ENCODE data around the gene GOLGA6L26.
"Not testable (repeated sequence)": the region's sequence is repeated elsewhere in the genome, so short reads cannot be mapped to it uniquely, and the experiment has no call there.

The GOLGA6L26 gene

DNA sequence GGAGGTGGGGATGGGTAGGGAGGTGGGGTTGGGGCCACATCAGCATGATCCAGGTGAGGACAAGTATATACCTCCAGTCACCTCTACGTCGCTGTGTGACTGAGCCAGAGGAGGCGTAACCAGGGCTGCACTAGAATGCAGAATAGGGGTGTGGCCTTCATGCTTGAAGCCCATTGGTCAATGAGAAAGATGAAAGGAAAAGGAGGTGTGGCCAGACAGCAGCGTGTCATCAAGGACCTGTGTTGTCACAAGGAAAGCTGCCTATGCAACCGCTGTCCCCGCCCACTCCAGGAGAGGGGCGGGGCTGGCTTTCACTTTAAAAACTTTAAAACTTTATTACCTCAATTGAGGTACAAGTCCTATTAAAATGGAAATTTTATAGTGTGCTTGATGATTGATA, at the start of gene GOLGA6L26:
Gene GOLGA6L26 (minus strand): TSS at position 101 of the 400 bp plus-strand sequence. CDS start 61 bp downstream, at position 40.
- DNase-seq, result not testable (repeated sequence)

DNA sequence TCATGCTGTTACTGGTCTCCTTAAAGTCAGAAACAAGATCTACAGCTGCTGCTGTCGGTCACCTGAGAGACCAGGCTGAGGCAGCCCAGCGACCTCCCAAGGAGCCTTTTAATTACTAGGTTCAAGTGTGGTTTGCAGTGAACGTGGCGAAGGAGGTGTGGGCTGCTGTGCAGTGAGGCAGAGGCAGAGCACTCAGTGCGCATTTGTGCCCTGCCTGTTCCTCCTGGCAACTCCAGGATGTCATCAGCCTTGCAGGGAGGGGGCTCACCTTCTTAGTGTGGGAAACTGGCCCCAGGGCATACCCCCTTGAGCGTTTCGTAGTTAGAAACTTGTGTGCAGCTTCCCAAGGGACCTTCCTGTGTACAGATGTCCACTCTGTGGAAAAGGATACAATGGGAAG, 47.2 kb upstream of the GOLGA6L26 start:
- DNase-seq, result not testable (repeated sequence)

DNA sequence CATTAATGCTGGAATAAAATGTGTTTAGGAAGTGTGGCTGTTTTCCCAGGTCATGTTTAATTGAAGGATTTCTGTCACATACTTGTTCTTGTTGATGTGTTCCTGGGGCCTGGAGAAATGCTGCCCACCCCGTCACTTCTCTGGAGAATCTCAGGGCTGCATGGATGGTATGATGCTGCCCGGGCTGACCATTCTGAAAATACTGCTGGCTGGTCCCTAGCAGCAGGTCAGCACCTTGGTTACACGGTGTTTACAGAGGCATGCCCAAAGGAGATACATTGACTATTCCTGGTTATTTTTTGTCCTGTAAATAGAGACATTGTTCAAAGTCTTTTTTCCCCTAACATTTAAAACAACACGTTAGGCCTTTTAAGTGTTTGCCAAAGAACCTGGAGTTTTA, 46.7 kb upstream of the GOLGA6L26 start:
- not testable (repeated sequence) for DNase-seq

- DNase-seq, result not testable (repeated sequence)
These were observed 45.0 kb upstream of the GOLGA6L26 start for GRCh38 chr15:23378946-23379345.

- DNase-seq, result not testable (repeated sequence)
These were observed 40.2 kb upstream of the GOLGA6L26 start for GRCh38 chr15:23374226-23374625.

- DNase-seq, result not testable (repeated sequence)
These were observed 39.0 kb upstream of the GOLGA6L26 start for GRCh38 chr15:23372891-23373600.

DNA sequence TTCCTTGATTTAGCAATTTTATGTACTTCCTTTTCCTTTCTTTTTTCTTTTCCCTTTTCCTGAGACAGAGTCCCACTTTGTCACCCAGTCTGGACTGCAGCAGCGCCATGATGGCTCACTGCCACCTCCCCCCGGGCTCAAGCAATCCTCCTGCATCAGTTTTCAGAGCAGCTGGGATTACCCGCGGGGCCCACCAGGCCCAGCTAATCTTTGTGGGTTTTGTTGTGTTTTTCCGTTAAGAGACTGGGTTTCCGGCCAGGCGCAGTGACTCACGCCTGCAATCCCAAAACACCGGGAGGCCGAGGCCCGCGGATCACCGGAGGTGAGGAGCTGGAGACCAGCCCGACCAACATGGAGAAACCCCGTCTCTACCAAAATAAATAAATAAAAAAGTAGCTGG, 38.3 kb upstream of the GOLGA6L26 start:
- no peak for DNase-seq

- not testable (repeated sequence) for DNase-seq
These were observed 37.9 kb upstream of the GOLGA6L26 start for GRCh38 chr15:23371868-23372267.

DNA sequence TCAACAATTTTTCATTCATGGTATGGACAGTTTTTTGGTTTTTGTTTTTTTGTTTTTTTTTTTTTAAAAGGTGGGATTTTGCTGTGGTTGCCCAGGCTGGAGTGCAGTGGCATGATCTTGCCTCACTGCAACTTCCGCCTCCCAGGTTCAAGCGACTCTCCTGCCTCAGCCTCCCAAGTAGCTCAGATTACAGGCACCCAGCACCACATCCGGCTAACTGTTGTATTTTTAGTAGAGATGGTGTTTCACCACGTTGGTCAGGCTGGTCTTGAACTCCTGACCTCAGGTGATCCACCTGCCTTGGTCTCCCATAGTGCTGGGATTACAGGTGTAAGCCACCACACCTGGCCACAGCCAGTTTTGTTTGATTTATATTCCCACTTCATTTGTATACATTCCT, 37.1 kb upstream of the GOLGA6L26 start:
- DNase-seq, result not testable (repeated sequence)

GRCh38 chr15:23370578-23370977, 36.6 kb upstream of the GOLGA6L26 start:
- DNase-seq, result no peak

DNA sequence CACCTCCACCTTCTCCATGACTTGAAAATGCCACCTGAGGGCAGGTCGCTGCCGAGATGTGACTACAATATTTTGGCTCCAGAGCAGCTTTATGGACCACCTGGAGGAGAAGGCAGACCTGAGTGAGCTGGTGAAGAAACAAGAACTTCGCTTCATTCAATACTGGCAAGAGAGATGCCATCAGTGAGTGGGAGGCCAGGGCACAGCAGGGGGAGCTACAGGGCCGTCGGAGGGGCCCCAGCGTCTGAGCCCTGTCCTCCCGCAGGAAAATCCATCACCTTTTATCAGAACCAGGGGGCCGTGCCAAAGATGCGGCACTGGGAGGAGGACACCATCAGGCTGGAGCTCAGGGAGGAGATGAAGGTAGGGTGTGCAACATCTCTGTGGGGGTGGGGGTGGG, 30.3 kb upstream of the GOLGA6L26 start:
- not testable (repeated sequence) for DNase-seq

GRCh38 chr15:23362622-23363021, 28.6 kb upstream of the GOLGA6L26 start:
- DNase-seq, result not testable (repeated sequence)

DNA sequence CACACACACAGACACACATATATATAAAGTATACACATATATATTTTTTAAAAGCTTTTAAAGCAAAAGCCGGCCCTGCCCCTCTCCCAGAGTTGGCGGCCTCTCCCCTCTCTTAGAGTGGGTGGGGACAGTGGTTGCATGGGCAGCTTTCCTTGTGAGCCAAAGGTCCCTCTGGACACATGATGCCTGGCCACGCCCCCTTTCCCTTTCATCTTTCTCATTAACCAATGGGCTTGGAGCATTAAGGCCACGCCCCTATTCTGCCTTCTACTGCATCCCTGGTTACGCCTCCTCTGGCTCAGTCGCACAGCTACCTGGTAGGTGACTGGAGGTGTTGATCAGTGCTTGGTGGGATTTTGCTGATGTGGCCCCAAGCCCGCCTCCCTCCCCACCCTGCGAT, 20.5 kb upstream of the GOLGA6L26 start, which contains the start of gene GOLGA8S:
Gene GOLGA8S (plus strand): TSS at position 301 of the 400 bp plus-strand sequence. CDS start 62 bp downstream, at position 363.
- DNase-seq, result not testable (repeated sequence)

DNA sequence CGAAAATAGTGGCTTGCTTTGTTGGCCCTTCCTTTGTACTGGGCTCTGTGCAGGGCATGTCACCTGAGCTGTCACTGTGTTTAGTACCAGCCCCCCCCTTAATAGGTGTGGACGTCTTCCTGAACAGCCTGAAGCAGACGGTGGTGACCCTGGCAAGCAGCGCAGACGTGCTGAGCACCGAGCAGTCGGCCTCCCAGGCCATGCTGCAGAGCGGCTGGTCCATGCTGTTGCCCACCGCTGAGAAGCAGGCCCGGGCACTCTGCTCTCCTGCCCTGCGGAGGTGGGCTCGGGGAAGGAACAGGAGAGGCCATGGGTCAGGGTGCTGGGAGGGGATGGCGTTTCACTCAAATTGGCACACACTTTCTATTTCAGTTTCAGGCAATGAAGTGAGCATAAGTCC, 22.8 kb downstream of the GOLGA6L26 start:
- DNase-seq, result not testable (repeated sequence)

DNA sequence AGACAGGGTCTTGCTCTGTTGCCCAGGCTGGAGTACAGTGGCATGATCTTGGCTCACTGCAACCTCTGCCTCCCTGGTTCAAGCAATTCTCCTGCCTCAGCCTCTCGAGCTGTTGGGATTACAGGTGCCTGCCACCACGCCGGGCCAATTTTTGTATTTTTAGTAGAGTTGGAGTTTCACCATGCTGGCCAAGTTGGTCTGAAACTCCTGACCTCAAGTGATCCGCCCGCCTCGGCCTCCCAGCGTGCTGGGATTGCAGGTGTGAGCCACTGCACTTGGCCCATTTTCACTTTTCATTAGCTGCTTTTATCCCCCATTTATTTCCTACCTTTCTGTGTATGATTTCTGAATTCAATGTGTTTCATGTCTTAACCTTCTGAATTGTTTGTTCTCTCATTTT, 28.1 kb downstream of the GOLGA6L26 start:
- DNase-seq, result not testable (repeated sequence)

- not testable (repeated sequence) for DNase-seq
These were observed 29.2 kb downstream of the GOLGA6L26 start for GRCh38 chr15:23304805-23305204.

- DNase-seq, result not testable (repeated sequence)
These were observed 29.7 kb downstream of the GOLGA6L26 start for GRCh38 chr15:23304267-23304666.

DNA sequence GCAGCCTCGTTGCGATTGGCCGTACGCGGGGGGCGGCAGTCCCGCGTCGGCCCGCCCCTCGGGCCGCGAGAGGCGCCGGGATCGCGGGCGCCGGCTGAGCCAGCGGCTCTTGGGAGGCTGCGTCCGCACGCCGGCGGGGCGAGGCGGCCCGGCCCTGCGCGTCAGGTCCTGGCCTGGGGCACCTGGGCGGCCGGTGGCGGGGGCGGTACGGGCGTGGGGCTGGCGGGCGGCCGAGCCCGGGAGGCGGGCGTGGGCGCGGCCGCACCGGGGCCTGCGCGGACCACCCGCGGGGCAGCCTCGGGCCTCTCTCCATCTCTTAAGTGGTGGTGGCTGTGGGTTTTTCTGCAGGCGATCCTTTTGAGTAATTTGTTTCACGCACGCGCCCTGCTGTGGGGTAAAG, 30.3 kb downstream of the GOLGA6L26 start:
- DNase-seq, result peak; percentile 34

DNA sequence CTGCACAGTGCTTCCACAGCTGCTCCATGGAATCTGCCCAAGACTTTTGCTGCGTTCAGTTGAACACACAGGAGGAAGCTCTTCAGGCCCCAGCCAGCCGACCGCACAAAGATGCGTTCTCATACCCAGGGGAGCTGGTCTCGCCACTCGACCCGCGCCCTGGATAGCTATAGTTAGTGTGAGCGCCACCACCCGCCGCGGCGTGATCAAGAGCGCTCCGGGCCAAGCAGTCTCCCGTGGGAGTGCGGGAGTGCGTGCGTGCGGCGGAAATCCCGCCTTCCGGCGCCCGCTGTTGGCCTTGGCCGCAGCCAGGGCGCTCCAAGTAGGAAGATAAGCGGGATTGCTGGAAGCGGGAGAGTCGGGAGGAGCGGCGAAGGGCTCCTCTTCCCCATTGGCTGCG, 30.8 kb downstream of the GOLGA6L26 start:
- not testable (repeated sequence) for DNase-seq
